Kidney (tissue), 14 donors: ENCODE measurements around the gene APCDD1L. TPM values are rescaled to one million over a fixed set of nuclear protein-coding genes. Genes with fewer than 3 reads are reported as not detected.
"Not testable (repeated sequence)": the region's sequence is repeated elsewhere in the genome, so short reads cannot be mapped to it uniquely, and the experiment has no call there.

ENCODE experiments used
- DNase-seq, 5 donors: peaks; one replicate each; pipeline ENCODE4 v3.0.0-alpha.2; 2013 to 2020
- FAIRE-seq: peaks from 2 replicates; lab custom pipeline; 2012; peaks lifted over from hg19 to GRCh38; lab: Jason Lieb, UNC
- H3K27ac ChIP-seq, 2 donors: one replicate each; pipeline ENCODE4 v1.7.0; 2013; ENCODE audit warnings: low read depth in 2 of 2, low read length in 2 of 2, inconsistent platforms in 1 of 2
- H3K27me3 ChIP-seq: one replicate; pipeline ENCODE4 v1.7.1; 2013; ENCODE audit warnings: low read length, inconsistent platforms; ENCODE audit not compliant: control insufficient read depth, insufficient read depth
- H3K36me3 ChIP-seq, 3 donors: one replicate each; pipeline versions ENCODE4 v1.7.0 to v1.7.1; 2013; ENCODE audit warnings: low read length in 3 of 3, control low read depth in 1 of 3, inconsistent platforms in 1 of 3; ENCODE audit not compliant: insufficient read depth in 3 of 3, control insufficient read depth in 2 of 3
- H3K4me1 ChIP-seq, 3 donors: one replicate each; pipeline versions ENCODE4 v1.7.0 to v1.7.1; 2013; ENCODE audit warnings: low read length in 3 of 3, inconsistent platforms in 1 of 3, low read depth in 1 of 3; ENCODE audit not compliant: control insufficient read depth in 2 of 3, insufficient read depth in 2 of 3
- H3K4me3 ChIP-seq, 3 donors: one replicate each; pipeline versions ENCODE4 v1.7.0 to v1.8.1; 2013; ENCODE audit warnings: low read length in 3 of 3, control low read depth in 1 of 3, inconsistent platforms in 1 of 3
- H3K9ac ChIP-seq, 3 donors: one replicate each; pipeline versions ENCODE4 v1.7.0 to v1.7.1; 2013; ENCODE audit warnings: low read length in 3 of 3, control low read depth in 1 of 3, inconsistent platforms in 1 of 3
- H3K9me3 ChIP-seq, 3 donors: one replicate each; pipeline versions ENCODE4 v1.7.0 to v1.7.1; 2013; ENCODE audit warnings: low read length in 3 of 3, control low read depth in 1 of 3, inconsistent platforms in 1 of 3; ENCODE audit not compliant: control insufficient read depth in 2 of 3, insufficient read depth in 1 of 3
- intact Hi-C: fragments of 100-400 bp; cut with DNase I; formaldehyde crosslinking; loops from one replicate; pipeline ENCODE4 v1.11.1; 2022
- polyA plus RNA-seq: library from polyadenylated mRNA; stranded (reverse); fragments of 350-450 nt; fragmentation: Illumina TruSeq; extraction: RNeasy Lipid Tissue Mini Kit (QIAGEN cat#74804); gene quantifications from one replicate; pipeline ENCODE4 v1.2.3, GENCODE V29; 2014; ENCODE audit warnings: low read depth, low replicate concordance; ENCODE audit not compliant: insufficient read depth
- total RNA-seq: library from RNA; stranded (reverse); fragmentation: NEBNext Ultra II Directional; extraction: Animal tissue kit (Norgen Biotek cat#: 25700); gene quantifications from one replicate; pipeline ENCODE4 v1.2.1, GENCODE V29; 2021
- TF ChIP-seq, protein P1 (sequence below): IDR thresholded peaks from 3 replicates; pipeline ENCODE4 v1.5.1; 2012; ENCODE audit warnings: mild to moderate bottlenecking, moderate library complexity, borderline replicate concordance; ENCODE audit not compliant: insufficient read depth; ENCODE audit errors: extremely low read depth
- donor health status: control.
- donor health status: control.
- donor health status: control.
- donor health status: control.
- donor health status: control.
- donor health status: DM: yes; HTN: yes; CAD: no.
- donor health status: Normal renal cell carcinoma (clear cell type).

APCDD1L gene
- total and polyA plus RNA-seq, 2 donors from 2014 or later: 1.2 to 4.5 TPM

DNA sequence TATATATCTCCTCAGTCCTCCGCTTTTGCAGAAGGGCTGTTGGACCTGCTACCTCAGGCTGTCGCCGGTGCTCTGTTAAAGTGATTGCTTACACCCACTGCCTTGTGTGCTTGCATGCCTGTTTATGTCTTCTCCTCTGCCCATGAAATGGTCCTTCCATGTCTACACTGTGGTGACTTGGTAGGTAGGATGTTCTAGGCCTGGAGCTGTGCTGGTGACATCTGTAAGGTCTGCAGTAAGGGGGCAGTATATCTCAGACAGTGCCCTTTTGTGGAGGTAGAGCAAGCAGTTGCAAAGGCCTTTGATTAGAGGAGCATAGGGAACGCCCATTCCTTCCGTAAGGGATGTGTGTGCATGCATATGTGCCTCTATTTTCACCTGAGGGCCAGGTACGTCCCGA, 85.9 kb downstream of the APCDD1L start:
- TF ChIP-seq, protein P1, sequence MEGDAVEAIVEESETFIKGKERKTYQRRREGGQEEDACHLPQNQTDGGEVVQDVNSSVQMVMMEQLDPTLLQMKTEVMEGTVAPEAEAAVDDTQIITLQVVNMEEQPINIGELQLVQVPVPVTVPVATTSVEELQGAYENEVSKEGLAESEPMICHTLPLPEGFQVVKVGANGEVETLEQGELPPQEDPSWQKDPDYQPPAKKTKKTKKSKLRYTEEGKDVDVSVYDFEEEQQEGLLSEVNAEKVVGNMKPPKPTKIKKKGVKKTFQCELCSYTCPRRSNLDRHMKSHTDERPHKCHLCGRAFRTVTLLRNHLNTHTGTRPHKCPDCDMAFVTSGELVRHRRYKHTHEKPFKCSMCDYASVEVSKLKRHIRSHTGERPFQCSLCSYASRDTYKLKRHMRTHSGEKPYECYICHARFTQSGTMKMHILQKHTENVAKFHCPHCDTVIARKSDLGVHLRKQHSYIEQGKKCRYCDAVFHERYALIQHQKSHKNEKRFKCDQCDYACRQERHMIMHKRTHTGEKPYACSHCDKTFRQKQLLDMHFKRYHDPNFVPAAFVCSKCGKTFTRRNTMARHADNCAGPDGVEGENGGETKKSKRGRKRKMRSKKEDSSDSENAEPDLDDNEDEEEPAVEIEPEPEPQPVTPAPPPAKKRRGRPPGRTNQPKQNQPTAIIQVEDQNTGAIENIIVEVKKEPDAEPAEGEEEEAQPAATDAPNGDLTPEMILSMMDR: no peak
- peaks cover 0 to 3% (median 0%) of the 10 kb centered on the region in 3 donors for H3K36me3 ChIP-seq
- no peaks in the 10 kb centered on the region for H3K27me3 ChIP-seq
- no peak overlapping the region for H3K9ac ChIP-seq
- H3K9me3 ChIP-seq: no peaks in the 10 kb centered on the region
- H3K4me1 ChIP-seq: peaks cover 0 to 30% (median 21%) of the 10 kb centered on the region in 3 donors
- FAIRE-seq (no peak), DNase-seq (no peak)
- intact Hi-C loops: no loop called here
- H3K27ac ChIP-seq: no peak overlapping the region
- H3K4me3 ChIP-seq: no peak overlapping the region

DNA sequence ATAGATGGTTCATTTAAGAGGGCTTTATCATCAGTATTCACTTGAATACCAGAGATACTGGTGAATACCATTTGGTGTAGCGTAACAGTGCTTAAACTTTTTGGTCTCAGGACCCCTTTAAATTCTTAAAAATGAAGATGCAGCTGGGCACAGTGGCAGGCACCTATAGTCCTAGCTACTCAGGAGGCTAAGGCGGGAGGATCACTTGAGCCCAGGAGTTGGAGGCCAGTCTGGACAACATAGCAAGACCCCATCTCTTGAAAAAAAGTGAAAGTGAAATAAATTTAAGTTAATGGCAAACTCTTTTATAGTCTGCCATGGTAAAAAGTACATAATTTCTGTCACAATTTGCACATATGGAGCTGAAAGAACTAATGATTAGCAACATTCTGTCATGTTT, 86.8 kb downstream of the APCDD1L start:
- Histone ChIP-seq H3K9ac (no peak overlapping the region), H3K4me1 (peaks cover 0 to 25% (median 21%) of the 10 kb centered on the region in 3 donors), H3K9me3 (no peaks in the 10 kb centered on the region), H3K27me3 (no peaks in the 10 kb centered on the region), H3K36me3 (no peaks in the 10 kb centered on the region), H3K27ac (no peak overlapping the region), H3K4me3 (no peak overlapping the region)
- DNase-seq (no peak), FAIRE-seq (no peak)
- intact Hi-C loops: no loop called here
- TF ChIP-seq, protein P1: no peak

DNA sequence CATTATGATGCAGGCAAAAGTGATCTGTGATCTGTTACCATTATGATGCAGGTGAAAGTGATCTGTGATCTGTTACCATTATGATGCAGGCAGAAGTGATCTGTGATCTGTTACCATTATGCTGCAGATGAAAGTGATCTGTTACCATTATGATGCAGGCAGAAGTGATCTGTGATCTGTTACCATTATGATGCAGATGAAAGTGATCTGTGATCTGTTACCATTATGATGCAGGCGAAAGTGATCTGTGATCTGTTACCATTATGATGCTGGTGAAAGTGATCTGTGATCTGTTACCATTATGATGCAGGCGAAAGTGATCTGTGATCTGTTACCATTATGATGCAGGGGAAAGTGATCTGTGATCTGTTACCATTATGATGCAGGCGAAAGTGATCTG, 87.6 kb downstream of the APCDD1L start:
- peaks cover 0 to 17% (median 14%) of the 10 kb centered on the region in 3 donors for H3K4me1 ChIP-seq
- H3K4me3 ChIP-seq, intact Hi-C loops, H3K27ac ChIP-seq, H3K9ac ChIP-seq, H3K36me3 ChIP-seq, H3K27me3 ChIP-seq, DNase-seq, FAIRE-seq, H3K9me3 ChIP-seq: not testable (repeated sequence)

DNA sequence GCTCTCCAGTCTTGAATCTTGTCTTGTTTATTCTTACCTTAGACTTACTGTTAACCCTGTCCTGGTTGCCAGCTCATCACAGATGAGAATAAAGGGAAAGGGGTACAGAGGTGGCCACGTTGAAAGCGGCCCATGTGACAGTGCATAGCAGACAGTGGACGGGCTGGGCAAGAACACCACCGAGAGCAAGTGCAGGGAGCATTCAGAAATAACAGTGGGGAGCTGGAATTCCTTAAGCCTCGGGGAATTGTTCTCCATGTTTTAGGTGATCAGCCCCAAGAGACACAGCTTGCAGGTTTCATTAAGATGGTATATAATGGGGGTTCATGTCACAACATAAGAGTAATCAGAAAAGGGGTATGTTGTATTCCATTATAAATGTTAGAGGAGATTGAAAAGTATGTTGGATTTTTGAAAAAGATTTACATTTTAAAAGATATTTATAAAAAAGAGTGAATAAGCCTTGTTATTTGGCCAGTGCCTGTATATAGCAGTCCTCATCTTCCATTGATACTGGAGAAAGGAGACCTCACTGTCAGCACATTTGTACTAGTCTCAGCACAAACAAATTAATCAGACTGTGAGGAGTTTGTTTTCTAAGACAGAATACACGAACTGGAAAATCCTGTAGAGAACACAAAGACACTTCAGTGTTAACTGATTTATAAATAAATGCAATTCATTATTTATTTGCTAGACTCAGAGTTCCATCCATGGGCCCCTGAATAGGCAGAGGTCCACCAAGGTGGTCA, 90.8 kb downstream of the APCDD1L start:
- H3K9me3 ChIP-seq: no peaks in the 10 kb centered on the region
- intact Hi-C loops: no loop called here
- no peaks in the 10 kb centered on the region for H3K27me3 ChIP-seq
- no peak for FAIRE-seq
- no peak overlapping the region for H3K9ac ChIP-seq
- H3K27ac ChIP-seq: no peak overlapping the region
- no peak for DNase-seq
- peaks cover 0 to 15% (median 15%) of the 10 kb centered on the region in 3 donors for H3K4me1 ChIP-seq
- TF ChIP-seq, protein P1: no peak
- H3K36me3 ChIP-seq: peaks cover under 1 to 3% (median 2%) of the 10 kb centered on the region in 3 donors
- no peak overlapping the region for H3K4me3 ChIP-seq
